Measurements from ENCODE around the gene NLRP6.

NLRP6 gene

DNA sequence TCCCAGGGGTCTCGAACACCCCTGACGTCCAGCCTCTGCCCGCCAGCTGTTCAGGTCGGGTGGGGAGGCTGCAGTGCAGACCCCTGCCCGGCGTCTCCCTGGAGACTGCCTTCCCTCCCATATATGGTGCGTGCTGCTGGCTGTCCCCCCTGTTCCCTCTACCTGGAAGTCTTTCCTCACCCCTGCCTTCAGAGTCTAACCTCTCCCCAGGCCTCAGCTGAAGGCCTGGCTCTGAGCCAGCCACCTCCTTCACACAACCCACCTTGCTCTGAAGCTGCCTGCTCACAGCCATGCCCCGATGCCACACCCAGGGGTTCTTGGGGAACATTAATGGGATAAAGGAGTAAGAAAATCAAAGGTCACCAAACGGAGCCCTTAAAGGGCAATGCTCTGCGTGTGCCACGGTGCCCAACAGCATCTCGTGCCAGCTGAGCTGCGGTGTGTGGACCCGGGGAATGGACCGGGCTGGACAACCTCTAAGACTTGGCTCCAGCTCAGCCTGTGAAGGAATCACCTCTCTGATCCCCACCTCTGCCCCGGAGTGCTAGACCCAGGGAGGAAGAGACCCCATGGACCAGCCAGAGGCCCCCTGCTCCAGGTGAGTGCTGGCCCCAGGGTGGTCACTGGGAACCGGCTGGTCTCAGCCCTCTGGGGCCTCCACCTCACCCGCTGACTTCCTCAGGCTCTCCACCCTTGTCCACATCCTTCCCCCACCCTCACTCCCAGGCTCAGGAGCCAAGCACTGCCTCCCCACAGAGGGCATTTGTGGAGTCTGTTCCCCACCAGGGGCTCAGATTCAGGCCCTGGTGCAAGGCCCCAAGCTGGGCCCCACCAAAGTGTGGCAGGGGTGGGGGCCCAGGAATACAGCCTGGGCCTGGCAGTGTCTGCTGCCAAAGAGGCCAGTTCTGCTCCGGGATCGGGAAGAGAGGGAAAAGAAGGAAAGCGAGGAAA lies at the start of gene NLRP6:
NLRP6 (plus strand) TSS at position 407 of the 951 bp plus-strand sequence; CDS start at position 570, 163 bp downstream.
- in situ Hi-C loops (cut with MboI; ENCODE audit: low pct_unique_long_range_greater_than_20kb, low sequenced_read_pairs, unreplicated experiment) = no loop called here
- TF ChIP-seq, protein P1, sequence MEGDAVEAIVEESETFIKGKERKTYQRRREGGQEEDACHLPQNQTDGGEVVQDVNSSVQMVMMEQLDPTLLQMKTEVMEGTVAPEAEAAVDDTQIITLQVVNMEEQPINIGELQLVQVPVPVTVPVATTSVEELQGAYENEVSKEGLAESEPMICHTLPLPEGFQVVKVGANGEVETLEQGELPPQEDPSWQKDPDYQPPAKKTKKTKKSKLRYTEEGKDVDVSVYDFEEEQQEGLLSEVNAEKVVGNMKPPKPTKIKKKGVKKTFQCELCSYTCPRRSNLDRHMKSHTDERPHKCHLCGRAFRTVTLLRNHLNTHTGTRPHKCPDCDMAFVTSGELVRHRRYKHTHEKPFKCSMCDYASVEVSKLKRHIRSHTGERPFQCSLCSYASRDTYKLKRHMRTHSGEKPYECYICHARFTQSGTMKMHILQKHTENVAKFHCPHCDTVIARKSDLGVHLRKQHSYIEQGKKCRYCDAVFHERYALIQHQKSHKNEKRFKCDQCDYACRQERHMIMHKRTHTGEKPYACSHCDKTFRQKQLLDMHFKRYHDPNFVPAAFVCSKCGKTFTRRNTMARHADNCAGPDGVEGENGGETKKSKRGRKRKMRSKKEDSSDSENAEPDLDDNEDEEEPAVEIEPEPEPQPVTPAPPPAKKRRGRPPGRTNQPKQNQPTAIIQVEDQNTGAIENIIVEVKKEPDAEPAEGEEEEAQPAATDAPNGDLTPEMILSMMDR (IDR thresholded peaks at IDR 0.05; ENCODE audit: extremely low read depth, insufficient read depth, missing control alignments) = no peak
- no peak for DNase-seq (ENCODE audit: low spot score)

DNA sequence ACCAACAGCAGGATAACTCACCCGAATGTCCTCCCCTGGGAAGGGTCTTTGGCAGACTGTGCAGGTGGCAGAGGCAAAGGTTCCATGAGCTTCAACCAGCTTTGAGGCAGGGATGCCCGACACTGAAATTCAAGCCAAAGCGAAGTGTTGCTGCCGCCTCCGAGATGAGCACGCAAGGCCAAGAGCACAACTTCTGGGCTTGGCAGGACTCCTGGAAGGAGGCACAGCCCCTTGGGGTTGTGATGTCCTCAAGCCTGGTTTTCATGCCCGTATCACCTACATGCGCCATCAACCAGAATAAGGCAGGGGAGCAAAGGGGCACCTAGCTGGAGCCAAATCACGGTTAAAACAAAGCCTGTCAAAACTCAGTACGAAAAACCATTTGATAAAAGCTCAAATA lies 47.8 kb upstream of the NLRP6 start:
- DNase-seq (ENCODE audit: low spot score) = no peak
- in situ Hi-C loops (cut with MboI; ENCODE audit: low pct_unique_long_range_greater_than_20kb, low sequenced_read_pairs, unreplicated experiment) = no loop called here
- TF ChIP-seq, protein P1 (IDR thresholded peaks at IDR 0.05; ENCODE audit: extremely low read depth, insufficient read depth, missing control alignments) = no peak

DNA sequence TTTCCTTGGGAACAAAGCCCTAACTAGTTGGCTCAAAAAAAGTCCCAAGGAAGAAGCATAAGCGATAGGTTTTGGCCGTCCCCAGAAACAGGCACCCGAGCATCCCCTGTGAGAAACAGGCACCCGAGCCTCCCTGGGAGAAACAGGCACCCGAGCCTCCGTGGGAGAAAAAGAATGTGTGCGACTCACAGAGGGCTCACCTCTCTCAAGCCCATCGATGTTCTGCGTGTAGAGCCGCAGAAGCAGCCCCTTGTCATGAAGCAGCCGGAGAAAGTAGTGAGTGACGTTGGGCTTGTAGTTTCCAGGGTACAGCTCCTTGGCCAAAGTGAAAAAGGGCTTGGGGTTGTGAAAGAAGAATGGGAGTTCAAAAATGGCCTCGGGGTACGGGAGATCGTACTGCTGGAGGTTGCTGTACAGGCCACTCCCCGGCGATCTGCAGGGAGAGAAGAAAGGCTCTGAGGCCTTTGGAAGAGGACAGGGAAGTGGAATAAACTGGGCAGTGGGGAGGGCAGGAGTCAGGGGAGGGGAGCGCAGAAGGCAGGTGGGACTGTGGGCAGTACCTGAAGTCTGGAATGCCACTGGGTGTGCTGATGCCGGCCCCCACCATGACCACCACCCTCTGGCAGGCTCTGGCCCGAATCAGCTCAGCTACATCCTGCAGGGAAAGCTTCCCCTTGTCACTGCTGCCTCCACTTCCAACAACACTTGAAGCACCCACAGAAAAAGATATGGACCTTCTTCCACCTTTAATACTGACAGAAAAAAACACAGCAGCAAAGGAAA lies 45.2 kb upstream of the NLRP6 start:
- DNase-seq (ENCODE audit: low spot score) = no peak
- TF ChIP-seq, protein P1 (IDR thresholded peaks at IDR 0.05; ENCODE audit: extremely low read depth, insufficient read depth, missing control alignments) = no peak
- in situ Hi-C loops (cut with MboI; ENCODE audit: low pct_unique_long_range_greater_than_20kb, low sequenced_read_pairs, unreplicated experiment) = no loop called here

DNA sequence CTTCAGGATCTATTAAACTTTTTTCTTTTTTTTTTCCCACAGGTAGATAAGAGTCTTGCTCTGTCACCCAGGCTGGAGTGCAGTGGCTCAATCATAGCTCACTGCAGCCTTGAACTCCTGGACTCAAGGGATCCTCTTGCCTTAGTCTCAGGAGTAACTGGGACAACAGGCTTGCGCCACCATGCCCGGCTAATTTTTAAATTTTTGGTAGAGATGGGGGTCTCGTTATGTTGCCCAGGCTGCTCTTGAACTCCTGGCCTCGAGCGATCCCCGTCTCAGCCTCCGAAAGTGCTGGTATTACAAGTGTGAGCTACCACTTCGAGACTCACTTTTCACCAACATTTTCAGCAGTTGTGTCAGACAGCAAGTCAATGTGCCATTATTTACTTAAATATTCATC lies 43.0 kb upstream of the NLRP6 start:
- no peak for DNase-seq (ENCODE audit: low spot score)
- TF ChIP-seq, protein P1 (IDR thresholded peaks at IDR 0.05; ENCODE audit: extremely low read depth, insufficient read depth, missing control alignments) = no peak
- in situ Hi-C loops (cut with MboI; ENCODE audit: low pct_unique_long_range_greater_than_20kb, low sequenced_read_pairs, unreplicated experiment) = no loop called here

DNA sequence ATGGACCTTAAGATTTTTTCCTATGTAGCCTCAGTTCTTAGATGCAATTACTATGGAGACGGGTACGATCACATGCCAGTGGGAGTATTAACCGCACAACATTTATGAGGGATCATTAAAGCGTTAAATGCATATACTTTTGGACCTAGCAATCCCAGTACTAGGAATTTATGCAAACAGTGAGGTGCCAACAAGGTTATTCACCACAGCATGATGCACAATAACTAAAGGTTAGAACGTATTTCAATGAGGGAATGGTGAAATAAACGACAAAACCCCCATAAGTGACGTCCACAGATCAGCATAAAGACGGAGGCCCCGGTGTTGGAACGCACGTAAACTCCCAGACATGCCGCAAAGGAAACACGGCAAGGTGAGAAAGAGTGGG lies 42.6 kb upstream of the NLRP6 start:
- peak; percentile 51 for DNase-seq (ENCODE audit: low spot score)
- in situ Hi-C loops (cut with MboI; ENCODE audit: low pct_unique_long_range_greater_than_20kb, low sequenced_read_pairs, unreplicated experiment) = no loop called here
- TF ChIP-seq, protein P1 (IDR thresholded peaks at IDR 0.05; ENCODE audit: extremely low read depth, insufficient read depth, missing control alignments) = no peak

DNA sequence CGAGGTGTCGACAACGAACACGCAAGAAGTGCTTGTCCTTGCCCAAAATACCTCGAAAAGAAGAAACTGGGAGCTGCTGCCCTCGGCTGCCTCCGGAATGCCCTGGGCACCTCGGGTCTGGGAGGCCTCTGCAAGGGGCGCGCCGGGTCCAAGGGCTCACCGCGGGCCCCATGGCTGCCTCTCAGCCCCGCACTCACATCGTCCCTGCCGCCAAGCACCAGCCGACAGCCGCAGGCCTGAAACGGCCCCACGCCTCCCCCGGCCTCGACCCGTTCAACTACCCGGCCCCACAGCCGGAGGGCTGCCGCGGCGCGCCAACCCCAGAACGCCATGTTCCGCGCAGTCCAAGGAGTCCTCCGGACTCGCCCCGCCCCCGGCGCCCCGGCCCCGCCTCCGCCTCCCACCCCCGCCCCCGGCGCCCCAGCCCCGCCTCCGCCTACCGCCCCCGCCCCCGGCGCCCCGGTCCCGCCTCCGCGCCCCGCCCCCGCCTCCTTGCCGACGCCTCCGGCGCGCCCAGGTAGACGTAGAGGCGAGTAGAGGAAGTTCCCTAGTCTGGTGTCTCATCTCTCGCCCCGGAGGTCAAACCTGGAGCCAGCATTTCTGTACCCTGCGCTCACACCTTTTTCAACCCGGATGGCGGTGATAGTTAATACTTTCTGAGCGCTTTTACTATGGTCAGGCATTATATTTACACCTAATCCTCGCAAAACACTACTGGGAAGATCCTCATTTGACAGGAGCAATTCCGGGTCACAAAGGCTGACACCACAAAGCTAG lies 42.0 kb upstream of the NLRP6 start, which contains the start of gene SIRT3:
SIRT3 (minus strand) TSS at position 346 of the 777 bp plus-strand sequence; CDS start at position 332, 14 bp downstream.
- TF ChIP-seq, protein P1 (IDR thresholded peaks at IDR 0.05; ENCODE audit: extremely low read depth, insufficient read depth, missing control alignments) = no peak
- in situ Hi-C loops (cut with MboI; ENCODE audit: low pct_unique_long_range_greater_than_20kb, low sequenced_read_pairs, unreplicated experiment) = no loop called here
- peak; percentile 97 for DNase-seq (ENCODE audit: low spot score)
